Activated CD4-positive, alpha-beta T cell treated with anti-CD3 and anti-CD28 coated beads, Interleukin-2, amount 10 ng/mL, durations not matched to agents 24 days and 14 days (primary cell): Measurements from ENCODE around the gene CALM1. TPM values are rescaled to one million over a fixed set of nuclear protein-coding genes. Genes with fewer than 3 reads are reported as not detected.

Source experiments
- DNase-seq: peaks from one replicate; pipeline ENCODE4 v3.0.0; 2022
- H3K27ac Mint-ChIP-seq: one replicate; pipeline ENCODE4 v1.8.0; 2022; ENCODE audit warnings: mild to moderate bottlenecking, mixed read lengths
- H3K27me3 Mint-ChIP-seq: one replicate; pipeline ENCODE4 v1.8.0; 2022; ENCODE audit warnings: mixed read lengths
- H3K36me3 Mint-ChIP-seq: one replicate; pipeline ENCODE4 v1.8.0; 2022; ENCODE audit warnings: low read depth, mild to moderate bottlenecking, mixed read lengths
- H3K4me1 Mint-ChIP-seq: one replicate; pipeline ENCODE4 v1.8.0; 2021; ENCODE audit warnings: mixed read lengths
- H3K4me3 Mint-ChIP-seq: one replicate; pipeline ENCODE4 v1.8.0; 2022; ENCODE audit warnings: mild to moderate bottlenecking, moderate library complexity, mixed read lengths
- H3K9me3 Mint-ChIP-seq: one replicate; pipeline ENCODE4 v1.8.0; 2021; ENCODE audit warnings: mixed read lengths
- intact Hi-C: fragments of 100-400 bp; cut with micrococcal nuclease; formaldehyde crosslinking; loops from one replicate; pipeline ENCODE4 v1.15.1; 2023
- total RNA-seq: library from RNA; stranded (reverse); gene quantifications from 2 replicates; pipeline ENCODE4 v1.2.3, GENCODE V29; 2022

The CALM1 gene
- total RNA-seq, 1 donor from 2014 or later = 471 TPM

DNA sequence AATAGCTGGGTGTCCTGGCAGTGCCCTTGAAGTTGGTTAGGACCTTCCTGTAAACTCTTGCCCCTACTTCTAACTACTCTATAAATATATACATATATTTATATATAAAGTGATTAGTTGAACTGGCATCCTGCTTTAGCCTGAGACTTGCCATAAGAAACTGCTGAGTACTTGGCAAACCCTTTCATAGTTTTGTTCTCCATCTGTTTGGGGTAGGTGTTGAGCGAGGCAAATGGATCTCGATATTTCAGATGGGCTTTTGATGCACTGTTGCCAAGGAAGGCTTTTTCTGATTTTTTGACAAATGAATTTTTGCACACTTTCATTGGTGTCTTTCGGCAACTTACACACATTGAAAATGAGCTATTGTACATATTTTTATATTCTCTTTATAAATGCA is 10.4 kb downstream of the CALM1 start:
- no peak overlapping the region for H3K4me3 Mint-ChIP-seq
- peaks cover 26% of the 10 kb centered on the region for H3K4me1 Mint-ChIP-seq
- no peaks in the 10 kb centered on the region for H3K27me3 Mint-ChIP-seq
- no peaks in the 10 kb centered on the region for H3K9me3 Mint-ChIP-seq
- no peak for DNase-seq
- intact Hi-C loops = no loop called here
- no peak overlapping the region for H3K27ac Mint-ChIP-seq
- peaks cover 49% of the 10 kb centered on the region for H3K36me3 Mint-ChIP-seq

DNA sequence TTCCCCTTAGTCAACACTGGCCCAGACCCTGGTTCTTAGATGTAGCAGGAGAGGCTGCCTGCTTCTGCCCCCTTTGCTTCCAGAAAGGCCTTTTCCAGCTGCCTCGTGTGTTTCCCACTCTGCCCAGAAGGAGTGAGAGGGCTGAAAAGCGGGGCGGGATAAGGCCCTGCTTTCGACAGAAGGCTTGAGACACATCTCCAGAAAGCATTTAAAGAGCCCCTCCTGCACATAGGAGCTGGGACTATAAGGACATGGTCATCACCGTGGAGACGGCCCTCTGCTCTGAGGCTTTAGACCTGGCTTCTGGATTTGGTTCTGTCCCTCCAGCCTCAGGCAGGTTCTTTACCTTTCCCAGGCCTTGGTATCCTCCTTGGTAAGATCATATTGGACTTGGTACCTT is 11.9 kb downstream of the CALM1 start:
- peaks cover 35% of the 10 kb centered on the region for H3K36me3 Mint-ChIP-seq
- peaks cover 16% of the 10 kb centered on the region for H3K4me1 Mint-ChIP-seq
- intact Hi-C loops = no loop called here
- no peaks in the 10 kb centered on the region for H3K27me3 Mint-ChIP-seq
- no peak overlapping the region for H3K27ac Mint-ChIP-seq
- no peaks in the 10 kb centered on the region for H3K9me3 Mint-ChIP-seq
- H3K4me3 Mint-ChIP-seq = no peak overlapping the region
- DNase-seq = no peak

DNA sequence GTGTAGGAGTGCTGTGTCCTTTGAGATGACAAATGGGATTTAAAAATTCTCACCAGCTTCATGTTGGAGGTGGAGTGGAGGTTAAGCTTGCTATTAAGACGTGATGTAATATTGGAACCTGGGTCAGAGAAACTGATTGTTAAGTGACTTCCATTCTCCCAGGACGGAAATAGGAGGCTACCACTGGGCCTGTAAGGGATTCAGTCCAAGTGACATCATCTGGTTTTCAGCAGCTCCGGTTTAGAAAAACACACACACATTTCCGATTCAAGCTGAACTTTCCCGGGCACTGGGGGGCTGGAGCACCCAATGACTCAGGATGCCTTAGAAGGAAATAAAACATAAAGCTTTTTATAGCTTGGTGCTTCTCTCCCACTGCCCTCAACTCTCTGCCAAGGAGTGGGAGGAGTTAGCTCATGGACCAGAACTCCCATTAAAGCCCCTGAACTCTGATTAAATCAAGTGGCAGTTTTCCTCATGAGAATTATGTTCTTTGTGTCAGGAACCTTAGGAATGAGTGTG is 12.4 kb downstream of the CALM1 start:
- Mint-ChIP-seq H3K27ac (no peak overlapping the region), H3K9me3 (no peaks in the 10 kb centered on the region), H3K36me3 (peaks cover 29% of the 10 kb centered on the region), H3K27me3 (no peaks in the 10 kb centered on the region), H3K4me3 (no peak overlapping the region), H3K4me1 (peaks cover 12% of the 10 kb centered on the region)
- no peak for DNase-seq
- intact Hi-C loops = no loop called here

DNA sequence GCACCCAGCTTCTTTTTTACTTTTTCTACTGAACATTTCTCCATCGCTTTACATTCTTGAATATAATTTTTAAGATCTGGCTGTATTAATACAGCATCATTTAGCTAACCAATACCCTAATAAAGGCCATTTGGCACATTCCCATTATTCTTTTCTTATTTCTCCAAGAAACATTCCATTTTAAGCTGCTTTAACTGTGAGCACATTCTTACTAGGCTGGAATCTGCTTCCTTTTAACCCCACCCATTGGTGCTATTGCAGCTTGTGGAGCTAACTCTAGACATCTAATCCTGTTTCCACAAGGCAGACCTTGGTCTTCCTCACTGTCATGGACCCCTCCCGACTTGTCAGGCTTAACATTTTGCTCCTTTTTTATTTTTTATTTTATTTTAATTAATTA is 15.2 kb downstream of the CALM1 start:
- no peak overlapping the region for H3K27ac Mint-ChIP-seq
- peaks cover 2% of the 10 kb centered on the region for H3K4me1 Mint-ChIP-seq
- intact Hi-C loops = no loop called here
- H3K27me3 Mint-ChIP-seq = peaks cover 3% of the 10 kb centered on the region
- peaks cover 10% of the 10 kb centered on the region for H3K36me3 Mint-ChIP-seq
- H3K9me3 Mint-ChIP-seq = no peaks in the 10 kb centered on the region
- no peak for DNase-seq
- H3K4me3 Mint-ChIP-seq = no peak overlapping the region

DNA sequence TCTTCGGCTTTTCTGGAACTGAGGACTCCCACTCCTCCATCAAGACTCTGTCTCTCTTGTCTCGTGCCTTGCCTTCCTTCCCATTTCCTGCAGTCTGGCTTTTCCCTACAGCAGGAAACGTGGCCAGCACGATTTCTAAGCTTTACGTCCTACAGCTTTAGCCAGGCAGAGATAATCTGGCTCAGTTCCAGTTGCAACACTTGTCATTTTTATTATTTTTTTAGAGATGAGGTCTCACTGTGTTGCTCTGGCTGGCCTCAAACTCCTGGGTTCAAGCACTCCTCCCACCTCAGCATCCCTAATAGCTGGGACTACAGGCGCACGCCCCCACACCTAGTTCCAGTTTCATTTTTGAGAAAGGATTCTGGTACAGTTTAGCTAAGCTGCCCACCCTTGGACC is 19.9 kb downstream of the CALM1 start:
- Mint-ChIP-seq H3K27ac (no peak overlapping the region), H3K27me3 (peaks cover 3% of the 10 kb centered on the region), H3K4me3 (no peak overlapping the region), H3K36me3 (no peaks in the 10 kb centered on the region), H3K9me3 (no peaks in the 10 kb centered on the region), H3K4me1 (no peaks in the 10 kb centered on the region)
- intact Hi-C loops = no loop called here
- no peak for DNase-seq

DNA sequence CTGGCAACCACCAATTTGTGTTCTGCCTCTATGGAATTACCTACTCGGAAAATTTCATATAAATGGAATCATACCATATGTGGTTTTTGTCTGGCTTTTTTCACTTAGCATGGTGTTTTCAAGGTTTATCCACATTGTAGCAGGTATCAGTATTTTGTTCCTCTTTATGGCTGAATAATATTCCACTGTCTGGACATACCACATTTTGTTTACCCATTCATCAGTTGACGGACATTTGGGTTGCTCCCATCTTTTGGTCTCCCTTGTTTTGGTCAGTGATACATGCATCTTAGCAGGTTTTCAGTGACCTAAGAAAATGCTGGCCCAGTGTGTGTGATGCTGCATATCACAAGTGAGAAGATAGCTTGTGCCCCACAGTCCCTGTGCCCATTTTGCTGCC is 21.2 kb downstream of the CALM1 start:
- intact Hi-C loops = no loop called here
- no peaks in the 10 kb centered on the region for H3K9me3 Mint-ChIP-seq
- H3K4me1 Mint-ChIP-seq = no peaks in the 10 kb centered on the region
- H3K4me3 Mint-ChIP-seq = no peak overlapping the region
- DNase-seq = no peak
- no peaks in the 10 kb centered on the region for H3K36me3 Mint-ChIP-seq
- peaks cover 3% of the 10 kb centered on the region for H3K27me3 Mint-ChIP-seq
- H3K27ac Mint-ChIP-seq = no peak overlapping the region

DNA sequence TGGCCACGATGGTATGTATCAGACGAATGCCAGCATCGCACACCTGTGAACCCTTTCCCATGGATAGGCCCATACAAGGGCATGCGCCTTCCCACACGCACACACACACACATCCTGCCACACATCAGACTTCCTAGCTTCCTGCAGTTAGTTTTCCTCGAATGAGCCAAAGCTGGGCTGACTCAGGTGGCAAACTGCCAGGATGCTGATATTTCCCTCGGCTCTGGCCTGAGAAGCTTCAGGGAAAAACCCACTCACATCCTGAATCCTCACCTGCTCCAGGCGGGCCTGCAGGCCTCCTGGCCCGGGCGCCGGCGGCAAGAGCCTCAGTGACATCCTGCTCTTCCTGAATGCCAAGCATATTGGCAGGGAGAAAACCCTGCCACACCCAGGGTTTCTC is 22.4 kb downstream of the CALM1 start:
- intact Hi-C loops = no loop called here

DNA sequence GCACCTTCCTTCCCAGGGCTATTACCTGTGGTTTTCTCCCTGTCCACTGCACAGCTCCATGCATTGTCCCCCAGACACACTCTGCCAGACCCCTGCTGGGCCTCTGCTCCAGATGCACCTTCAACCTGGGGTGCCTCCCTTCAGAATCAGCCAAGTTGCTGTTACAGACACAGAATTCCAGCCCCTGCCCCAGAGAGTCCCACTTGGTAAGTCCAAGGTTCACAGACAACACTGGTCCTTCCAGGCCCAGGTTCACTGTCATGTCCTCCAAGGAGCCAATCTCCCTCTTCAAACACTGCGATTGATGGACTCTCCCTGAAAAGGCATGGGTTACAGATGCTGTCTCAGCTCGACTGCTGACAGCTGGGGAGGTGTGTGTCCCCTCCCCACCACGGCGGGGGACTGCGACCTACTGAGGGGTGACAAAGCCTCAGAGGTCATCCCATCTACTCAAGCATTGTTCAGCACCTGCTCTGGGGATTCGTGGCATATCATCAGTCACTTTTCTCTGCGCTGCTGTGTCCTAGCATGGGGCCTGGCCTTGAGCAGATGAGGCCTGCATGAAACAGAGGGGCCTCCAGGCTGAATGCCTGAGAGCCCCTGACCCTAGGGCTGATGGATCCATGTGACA is 24.3 kb downstream of the CALM1 start:
- Mint-ChIP-seq H3K4me1 (no peaks in the 10 kb centered on the region), H3K27me3 (no peaks in the 10 kb centered on the region), H3K4me3 (no peak overlapping the region), H3K36me3 (no peaks in the 10 kb centered on the region), H3K9me3 (no peaks in the 10 kb centered on the region), H3K27ac (no peak overlapping the region)
- intact Hi-C loops = no loop called here
- DNase-seq = no peak

More for the DNA sequence above, 22.4 kb downstream of the CALM1 start:
- Mint-ChIP-seq H3K4me1 (no peaks in the 10 kb centered on the region), H3K27me3 (peaks cover 3% of the 10 kb centered on the region), H3K9me3 (no peaks in the 10 kb centered on the region), H3K36me3 (no peaks in the 10 kb centered on the region), H3K27ac (no peak overlapping the region), H3K4me3 (no peak overlapping the region)
- DNase-seq = no peak

DNA sequence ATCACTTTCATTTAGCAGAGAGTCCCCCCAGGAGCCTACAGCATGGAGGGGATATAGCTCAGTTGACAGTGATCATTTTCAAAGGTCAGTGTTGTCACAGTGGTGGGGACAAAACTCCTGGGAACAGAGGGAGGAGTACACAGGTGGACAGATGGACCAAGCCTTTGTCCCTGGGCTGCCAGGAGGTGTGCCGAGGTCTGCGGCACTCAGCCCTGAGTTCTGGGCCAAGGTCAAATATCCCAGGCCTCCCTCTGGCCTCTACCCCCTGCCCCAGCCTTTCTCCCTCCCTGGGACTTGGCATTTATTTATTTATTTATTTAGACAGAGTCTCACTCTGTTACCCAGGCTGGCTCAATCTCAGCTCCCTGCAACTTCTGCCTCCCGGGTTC is 24.8 kb downstream of the CALM1 start:
- Mint-ChIP-seq H3K4me3 (no peak overlapping the region), H3K4me1 (no peaks in the 10 kb centered on the region), H3K9me3 (no peaks in the 10 kb centered on the region), H3K27me3 (no peaks in the 10 kb centered on the region), H3K36me3 (no peaks in the 10 kb centered on the region), H3K27ac (no peak overlapping the region)
- DNase-seq = no peak
- intact Hi-C loops = no loop called here

DNA sequence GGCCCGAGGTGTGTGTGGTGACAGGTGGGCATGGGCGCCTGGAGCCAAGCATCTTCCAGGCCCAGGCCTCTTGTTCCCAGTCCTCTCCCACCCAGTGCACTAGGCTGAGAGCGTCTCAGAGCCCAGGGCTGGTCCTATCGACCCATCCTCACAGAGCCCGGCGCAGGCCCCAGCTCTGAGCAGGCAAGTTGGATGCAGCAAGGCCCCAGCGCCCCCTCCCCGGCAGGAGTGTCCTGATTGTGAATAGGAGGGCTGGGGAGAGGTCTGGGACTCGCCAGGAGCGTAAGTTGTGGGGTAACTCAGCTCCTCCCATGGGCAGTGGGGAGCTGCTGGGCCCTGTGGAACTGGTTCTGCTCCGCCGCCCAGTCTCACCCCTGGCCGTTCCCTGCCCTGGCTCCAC is 26.3 kb downstream of the CALM1 start:
- Mint-ChIP-seq H3K9me3 (no peaks in the 10 kb centered on the region), H3K27me3 (no peaks in the 10 kb centered on the region), H3K4me3 (no peak overlapping the region), H3K36me3 (no peaks in the 10 kb centered on the region), H3K27ac (no peak overlapping the region), H3K4me1 (no peaks in the 10 kb centered on the region)
- DNase-seq = no peak
- intact Hi-C loops = no loop called here

DNA sequence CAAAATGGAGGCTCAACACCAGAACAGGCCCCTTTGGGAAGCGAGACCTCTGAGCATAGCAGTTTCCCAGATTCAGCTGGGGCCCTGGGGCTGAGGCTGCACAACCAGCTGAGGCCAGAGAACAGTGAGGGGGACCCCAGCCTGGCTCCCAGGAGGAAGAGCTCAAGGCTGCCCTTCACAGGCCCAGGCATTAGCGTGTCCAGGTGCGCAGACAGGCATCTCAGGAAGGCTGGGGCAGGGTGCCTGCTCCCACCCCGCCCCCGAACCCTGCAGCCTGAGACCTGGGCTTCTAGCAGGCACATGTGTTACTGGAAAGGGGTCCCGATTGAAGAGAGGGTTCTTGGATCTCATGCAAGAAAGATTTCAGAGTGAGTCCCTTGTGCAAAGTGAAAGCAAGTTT is 27.2 kb downstream of the CALM1 start:
- intact Hi-C loops = no loop called here
- Mint-ChIP-seq H3K4me3 (no peak overlapping the region), H3K9me3 (no peaks in the 10 kb centered on the region), H3K36me3 (no peaks in the 10 kb centered on the region), H3K4me1 (no peaks in the 10 kb centered on the region), H3K27ac (no peak overlapping the region), H3K27me3 (no peaks in the 10 kb centered on the region)
- no peak for DNase-seq

DNA sequence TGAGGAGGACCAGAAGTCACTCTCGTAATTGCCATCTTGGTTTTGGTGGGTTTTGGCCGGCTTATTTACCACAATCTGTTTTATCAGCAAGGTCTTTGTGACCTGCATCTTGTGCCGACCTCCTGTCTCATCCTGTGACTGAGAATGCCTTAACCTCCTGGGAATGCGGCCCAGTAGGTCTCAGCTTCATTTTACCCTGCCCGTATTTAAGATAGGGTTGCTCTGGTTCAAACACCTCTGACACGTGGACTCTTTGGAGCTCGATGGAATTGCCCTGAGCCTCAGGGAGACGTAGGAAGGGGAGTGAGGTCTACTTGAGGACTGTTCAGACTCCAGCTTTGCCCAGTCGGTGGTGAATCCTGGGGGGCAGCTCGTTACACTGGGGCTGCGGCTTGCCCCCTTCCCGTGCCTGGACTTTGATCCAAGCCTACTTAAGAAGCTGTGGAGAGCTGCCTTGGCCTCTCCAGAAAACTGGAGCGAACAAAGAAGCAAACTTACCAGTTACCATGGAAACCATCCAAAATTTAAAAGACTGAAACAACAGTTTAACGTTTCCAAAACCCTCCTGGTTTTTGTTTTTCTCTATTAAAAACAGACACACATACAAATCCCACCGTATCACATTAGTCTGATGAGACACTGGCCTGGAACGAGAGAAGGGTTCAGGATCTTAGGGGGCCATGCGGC is 28.0 kb downstream of the CALM1 start:
- H3K4me3 Mint-ChIP-seq = no peak overlapping the region
- H3K9me3 Mint-ChIP-seq = no peaks in the 10 kb centered on the region
- no peaks in the 10 kb centered on the region for H3K4me1 Mint-ChIP-seq
- intact Hi-C loops = no loop called here
- DNase-seq = no peak
- H3K27me3 Mint-ChIP-seq = no peaks in the 10 kb centered on the region
- H3K36me3 Mint-ChIP-seq = no peaks in the 10 kb centered on the region
- H3K27ac Mint-ChIP-seq = no peak overlapping the region

DNA sequence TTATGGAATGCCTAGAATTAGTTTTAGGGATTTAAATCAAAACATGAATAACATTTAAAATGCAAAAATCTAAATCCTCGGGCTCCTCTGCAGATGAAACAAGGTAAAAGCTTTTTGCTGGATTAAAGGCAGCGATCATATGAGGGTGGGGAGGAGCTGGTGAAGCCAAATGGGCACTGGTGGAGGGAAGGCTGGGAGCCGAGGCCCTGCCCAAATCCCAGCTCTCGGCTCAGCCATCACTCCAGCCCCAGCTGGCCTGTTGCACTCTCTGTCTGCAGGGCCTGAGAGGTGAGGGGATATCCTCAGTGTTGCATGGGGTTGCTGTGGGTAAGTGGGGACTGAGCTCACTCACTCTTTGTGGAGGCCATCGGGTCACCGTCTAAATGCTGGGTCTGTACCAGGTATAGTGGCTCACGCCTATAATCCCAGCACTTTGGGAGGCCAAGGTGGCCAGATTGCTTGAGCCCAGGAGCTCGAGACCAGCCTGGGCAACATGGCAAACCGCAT is 28.6 kb downstream of the CALM1 start:
- Mint-ChIP-seq H3K36me3 (no peaks in the 10 kb centered on the region), H3K4me1 (no peaks in the 10 kb centered on the region), H3K27me3 (no peaks in the 10 kb centered on the region), H3K4me3 (no peak overlapping the region), H3K9me3 (no peaks in the 10 kb centered on the region), H3K27ac (no peak overlapping the region)
- intact Hi-C loops = no loop called here
- no peak for DNase-seq

DNA sequence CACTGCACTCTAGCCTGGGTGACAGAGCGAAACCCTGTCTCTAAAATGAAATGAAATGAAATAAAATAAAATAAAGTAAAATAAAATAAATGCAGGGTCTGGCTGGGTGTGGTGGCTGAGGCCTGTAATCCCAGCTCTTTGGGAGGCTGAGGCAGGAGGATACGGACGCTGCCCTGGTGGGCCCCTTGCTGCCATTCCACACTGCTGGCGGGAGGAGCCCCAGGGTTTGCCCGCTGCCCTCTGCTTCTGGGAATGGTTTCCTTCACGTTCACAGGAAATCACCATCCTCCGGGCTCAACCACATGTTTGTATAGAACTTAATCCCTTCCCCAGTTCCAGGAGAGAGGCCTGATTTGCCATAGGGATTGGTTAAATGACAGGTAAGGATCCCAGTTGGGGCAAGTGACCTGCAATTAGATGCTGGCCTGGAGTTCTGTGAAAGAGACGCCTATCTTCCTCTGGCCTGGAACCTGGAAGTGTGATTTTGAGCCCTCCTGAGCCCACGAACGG is 29.3 kb downstream of the CALM1 start:
- intact Hi-C loops = no loop called here
- no peak overlapping the region for H3K27ac Mint-ChIP-seq
- no peaks in the 10 kb centered on the region for H3K9me3 Mint-ChIP-seq
- no peak for DNase-seq
- no peaks in the 10 kb centered on the region for H3K36me3 Mint-ChIP-seq
- no peaks in the 10 kb centered on the region for H3K27me3 Mint-ChIP-seq
- no peaks in the 10 kb centered on the region for H3K4me1 Mint-ChIP-seq
- H3K4me3 Mint-ChIP-seq = no peak overlapping the region
